Peyer's patch (tissue), 4 donors: ENCODE results near the gene NLRC4.

ENCODE experiments used
- CTCF ChIP-seq, 6 experiments: fragments of 450-650 bp in 4 of 6; fragments of 200-600 bp in 2 of 6; sonication (generic) in 1 of 6; IDR thresholded peaks; one replicate each; pipeline ENCODE4 v1.5.1; 2017 to 2019; ENCODE audit warnings: antibody characterized with exemption in 6 of 6, mild to moderate bottlenecking in 3 of 6, moderate library complexity in 1 of 6
- POLR2A ChIP-seq, 2 donors: fragments of 450-650 bp; IDR thresholded peaks; one replicate each; pipeline ENCODE4 v1.5.1; 2017; ENCODE audit warnings: antibody characterized with exemption in 2 of 2, mild to moderate bottlenecking in 2 of 2, moderate library complexity in 2 of 2

- TF ChIP-seq POLR2A (IDR thresholded peaks at IDR 0.05) = no peak
- TF ChIP-seq CTCF (IDR thresholded peaks at IDR 0.05) = no peak
Observed at GRCh38 chr2:32246911-32247310, 17.8 kb downstream of the NLRC4 start.
